Heart left ventricle (tissue), 16 donors: ENCODE measurements around the gene CARS2. TPM values are rescaled to one million over a fixed set of nuclear protein-coding genes. Genes with fewer than 3 reads are reported as not detected.
"Not testable (repeated sequence)": the region's sequence is repeated elsewhere in the genome, so short reads cannot be mapped to it uniquely, and the experiment has no call there.

Experiments used
- ATAC-seq, 4 donors: fragments of 200-7000 bp; cut with Tn5 transposase; one replicate each; pipeline ENCODE4 v1.9.1; 2020 to 2022; ENCODE audit warnings: moderate library complexity in 4 of 4, mild to moderate bottlenecking in 3 of 4, moderate number of reproducible peaks in 1 of 4
- DNase-seq, 5 donors: peaks; one replicate each; pipeline ENCODE4 v3.0.0-alpha.2; 2020
- H3K27ac ChIP-seq, 12 donors: fragments of 200-600 bp; sonication (generic) in 4 of 12; one replicate each; pipeline versions ENCODE4 v1.5.0 to v1.8.0; 2016 to 2022; ENCODE audit warnings: mild to moderate bottlenecking in 2 of 12
- H3K27me3 ChIP-seq, 9 donors: fragments of 200-600 bp; sonication (generic) in 2 of 9; one replicate each; pipeline versions ENCODE4 v1.5.1 to v1.8.0; 2016 to 2022; ENCODE audit warnings: mild to moderate bottlenecking in 3 of 9
- H3K36me3 ChIP-seq, 9 donors: fragments of 200-600 bp; sonication (generic) in 2 of 9; one replicate each; pipeline versions ENCODE4 v1.5.0 to v1.8.0; 2018 to 2022; ENCODE audit warnings: mild to moderate bottlenecking in 2 of 9
- H3K4me1 ChIP-seq, 12 donors: fragments of 200-600 bp; sonication (generic) in 4 of 12; one replicate each; pipeline versions ENCODE4 v1.5.0 to v1.8.0; 2016 to 2022; ENCODE audit warnings: mild to moderate bottlenecking in 3 of 12
- H3K4me3 ChIP-seq, 12 donors: fragments of 200-600 bp; sonication (generic) in 4 of 12; one replicate each; pipeline versions ENCODE4 v1.5.0 to v1.8.0; 2017 to 2022; ENCODE audit warnings: mild to moderate bottlenecking in 9 of 12, moderate library complexity in 4 of 12
- H3K9me3 ChIP-seq, 12 donors: fragments of 200-600 bp; sonication (generic) in 4 of 12; one replicate each; pipeline versions ENCODE4 v1.5.0 to v1.8.0; 2016 to 2022; ENCODE audit warnings: mild to moderate bottlenecking in 1 of 12
- CTCF ChIP-seq, 12 donors: fragments of 200-600 bp; sonication (generic) in 4 of 12; IDR thresholded peaks; one replicate each; pipeline versions ENCODE4 v1.5.0 to v1.8.0; 2018 to 2022; ENCODE audit warnings: antibody characterized with exemption in 12 of 12, mild to moderate bottlenecking in 5 of 12
- POLR2A ChIP-seq, 2 donors: fragments of 450-650 bp; IDR thresholded peaks; one replicate each; pipeline ENCODE4 v1.6.1; 2017; ENCODE audit warnings: antibody characterized with exemption in 2 of 2, mild to moderate bottlenecking in 2 of 2, moderate library complexity in 2 of 2
- WGBS, 4 donors: extraction: QIAGEN DNeasy Blood & Tissue Kit in 2 of 4; methylation state at CpG; one replicate each; pipeline versions ENCODE4 v1.1.5 to v1.1.7; 2013 to 2018; 5-methylcytosine and 5-hydroxymethylcytosine counted together
- intact Hi-C, 10 donors: fragments of 100-400 bp; cut with DNase I; formaldehyde crosslinking; loops; one replicate each; pipeline versions ENCODE4 v1.11.1 to v1.14.2; 2022
- polyA plus RNA-seq, 2 donors: library from polyadenylated mRNA; stranded (reverse); fragments of 200-250 nt; gene quantifications; one replicate each; pipeline ENCODE4 v1.2.3, GENCODE V29; 2013
- total RNA-seq, 9 donors: library from RNA; depleted of rRNA in 2 of 9; stranded (reverse); fragments of >200 nt in 2 of 9; fragmentation: NEBNext Ultra II Directional in 3 of 9; extraction: Animal tissue kit (Norgen Biotek cat#: 25700) in 3 of 9; gene quantifications; one replicate each; pipeline versions ENCODE4 v1.1.0 to v1.2.4, GENCODE V29; 2016 to 2023
- donor health status: ischemic (EF 13 %, LVEDD 7.1; RV severe dilation, severe dysfunction).
- donor health status: healthy with polysubstance abuse.
- donor health status: DM: no; HTN: yes; CAD: no.
- donor health status: DM: no; HTN: no; CAD: no.
- donor health status: ischemic (EF 25% LVEDD 6.9; RV normal size, moderate dysfunction).
- donor health status: ischemic (EF 25% LVEDD 5.7; RV mildly dilated, moderate dysfunction).
- donor health status: healthy.
- donor health status: DM: yes; HTN: yes; CAD: no.
- donor health status: ischemic (EF 35%, LVEDD 5.7; RV mildly dilated, moderate dysfunction).
- donor health status: nonischemic (EF 11% LVEDD 7.7; RV severe dilation, severe dysfunction).
- donor health status: DM: yes; HTN: yes; CAD: no.
- donor health status: PGD.
- donor health status: ischemic (EF 29% LVEDD 5.4; RV normal size, mild dysfunction).
- donor health status: nonischemic (EF 23%, LVEDD 6.1; RV moderate dilation, normal function).

The CARS2 gene
- total and polyA plus RNA-seq, 11 donors: 35.4 to 78.5 (median 44.3) TPM

GRCh38 chr13:110702089-110702488, 3.8 kb downstream of the CARS2 start:
- no peak for TF ChIP-seq POLR2A (IDR thresholded peaks at IDR 0.05)
- Histone ChIP-seq H3K27me3 (no peaks in the 10 kb centered on the region), H3K4me3 (no peak overlapping the region), H3K27ac (no peak overlapping the region), H3K4me1 (peaks cover 4 to 60% (median 16%) of the 10 kb centered on the region in 12 donors), H3K9me3 (no peaks in the 10 kb centered on the region), H3K36me3 (peaks cover 0 to 68% (median 58%) of the 10 kb centered on the region in 9 donors)
- ATAC-seq: no peak
- intact Hi-C loops: loop anchor here in 4 of 10 donors (5.0 to 10.0 kb wide), 4 partner anchors 85 to 213 kb away; partner anchors contain the start of genes NAXD (in 2 of the 4) and ANKRD10 (in 1 of the 4)
- no peak for DNase-seq
- WGBS, 4 donors: 22 to 54% (median 39%) methylated on average over 3 of the region's 3 CpGs

GRCh38 chr13:110701061-110701460, 4.9 kb downstream of the CARS2 start:
- Histone ChIP-seq H3K4me1 (peaks cover 4 to 52% (median 12%) of the 10 kb centered on the region in 12 donors), H3K36me3 (peaks cover 0 to 79% (median 66%) of the 10 kb centered on the region in 9 donors)
- not testable (repeated sequence) for ATAC-seq, H3K27me3 ChIP-seq, DNase-seq, H3K4me3 ChIP-seq, H3K27ac ChIP-seq, H3K9me3 ChIP-seq
- 97 to 99% (median 98%) methylated on average over 7 of the region's 7 CpGs for whole genome bisulfite sequencing, 4 donors
- intact Hi-C loops: loop anchor here in 4 of 10 donors (5.0 to 10.0 kb wide), 4 partner anchors 84 to 214 kb away; partner anchors contain the start of genes NAXD (in 2 of the 4) and ANKRD10 (in 1 of the 4)

GRCh38 chr13:110700641-110701040, 5.3 kb downstream of the CARS2 start:
- Histone ChIP-seq H3K4me1 (peaks cover 4 to 52% (median 12%) of the 10 kb centered on the region in 12 donors), H3K9me3 (no peaks in the 10 kb centered on the region), H3K4me3 (no peak overlapping the region), H3K36me3 (peaks cover 0 to 83% (median 69%) of the 10 kb centered on the region in 9 donors), H3K27ac (no peak overlapping the region), H3K27me3 (no peaks in the 10 kb centered on the region)
- WGBS, 4 donors: 82 to 91% (median 83%) methylated on average over 8 of the region's 8 CpGs
- no peak for DNase-seq
- no peak for TF ChIP-seq CTCF (IDR thresholded peaks at IDR 0.05)
- TF ChIP-seq POLR2A (IDR thresholded peaks at IDR 0.05): no peak
- intact Hi-C loops: loop anchor here in 4 of 10 donors (5.0 to 10.0 kb wide), 4 partner anchors 83 to 214 kb away; partner anchors contain the start of genes NAXD (in 2 of the 4) and ANKRD10 (in 1 of the 4)
- ATAC-seq: no peak

- H3K9me3 ChIP-seq: no peaks in the 10 kb centered on the region
- H3K36me3 ChIP-seq: peaks cover 0 to 87% (median 69%) of the 10 kb centered on the region in 9 donors
- ATAC-seq (no peak), DNase-seq (no peak)
- no peak overlapping the region for H3K27ac ChIP-seq
- H3K4me3 ChIP-seq: no peak overlapping the region
- intact Hi-C loops: loop anchor here in 4 of 10 donors (5.0 to 10.0 kb wide), 4 partner anchors 83 to 215 kb away; partner anchors contain the start of genes NAXD (in 2 of the 4) and ANKRD10 (in 1 of the 4)
- no peaks in the 10 kb centered on the region for H3K27me3 ChIP-seq
- H3K4me1 ChIP-seq: peaks cover 4 to 48% (median 9%) of the 10 kb centered on the region in 12 donors
- whole genome bisulfite sequencing, 4 donors: 93 to 96% (median 95%) methylated on average over 14 of the region's 14 CpGs
- TF ChIP-seq POLR2A (IDR thresholded peaks at IDR 0.05) (no peak), CTCF (IDR thresholded peaks at IDR 0.05) (no peak)
These were observed 5.7 kb downstream of the CARS2 start for GRCh38 chr13:110700186-110700585.
